Ascending aorta (tissue), 2 donors: ENCODE results near the gene KRTAP5-8. TPM values are rescaled to one million over a fixed set of nuclear protein-coding genes. Genes with fewer than 3 reads are reported as not detected.

Source experiments
- DNase-seq, 2 donors: peaks; one replicate each; pipeline ENCODE4 v3.0.0-alpha.2; 2019; ENCODE audit warnings: low spot score in 2 of 2
- H3K27ac ChIP-seq, 2 donors: fragments of 200-600 bp; sonication (generic); one replicate each; pipeline ENCODE4 v1.5.1; 2016 to 2017; ENCODE audit warnings: mild to moderate bottlenecking in 1 of 2
- H3K27me3 ChIP-seq: fragments of 200-600 bp; sonication (generic); one replicate; pipeline ENCODE4 v1.5.1; 2017
- H3K36me3 ChIP-seq, 2 donors: fragments of 200-600 bp; sonication (generic); one replicate each; pipeline ENCODE4 v1.5.1; 2016
- H3K4me1 ChIP-seq, 2 donors: fragments of 200-600 bp; sonication (generic); one replicate each; pipeline ENCODE4 v1.5.1; 2016 to 2017; ENCODE audit warnings: mild to moderate bottlenecking in 1 of 2
- H3K4me3 ChIP-seq, 2 donors: fragments of 200-600 bp; sonication (generic); one replicate each; pipeline ENCODE4 v1.5.1; 2016 to 2017; ENCODE audit warnings: mild to moderate bottlenecking in 1 of 2
- H3K9me3 ChIP-seq, 2 donors: fragments of 200-600 bp; sonication (generic); one replicate each; pipeline ENCODE4 v1.5.1; 2016
- intact Hi-C: fragments of 100-400 bp; cut with DNase I; formaldehyde crosslinking; loops from one replicate; pipeline ENCODE4 v1.15.1; 2023
- total RNA-seq: library from RNA; depleted of rRNA; stranded (reverse); fragments of >200 nt; gene quantifications from one replicate; pipeline ENCODE4 v1.1.0, GENCODE V29; 2016
- TF ChIP-seq, protein P1 (sequence below), 3 experiments: fragments of 200-600 bp in 2 of 3; fragments of 450-650 bp in 1 of 3; sonication (generic) in 2 of 3; IDR thresholded peaks; one replicate each; pipeline ENCODE4 v1.5.1; 2016 to 2019; ENCODE audit warnings: antibody characterized with exemption in 3 of 3, mild to moderate bottlenecking in 1 of 3, moderate library complexity in 1 of 3

KRTAP5-8 gene
- total RNA-seq, 1 donor from 2014 or later = not detected

DNA sequence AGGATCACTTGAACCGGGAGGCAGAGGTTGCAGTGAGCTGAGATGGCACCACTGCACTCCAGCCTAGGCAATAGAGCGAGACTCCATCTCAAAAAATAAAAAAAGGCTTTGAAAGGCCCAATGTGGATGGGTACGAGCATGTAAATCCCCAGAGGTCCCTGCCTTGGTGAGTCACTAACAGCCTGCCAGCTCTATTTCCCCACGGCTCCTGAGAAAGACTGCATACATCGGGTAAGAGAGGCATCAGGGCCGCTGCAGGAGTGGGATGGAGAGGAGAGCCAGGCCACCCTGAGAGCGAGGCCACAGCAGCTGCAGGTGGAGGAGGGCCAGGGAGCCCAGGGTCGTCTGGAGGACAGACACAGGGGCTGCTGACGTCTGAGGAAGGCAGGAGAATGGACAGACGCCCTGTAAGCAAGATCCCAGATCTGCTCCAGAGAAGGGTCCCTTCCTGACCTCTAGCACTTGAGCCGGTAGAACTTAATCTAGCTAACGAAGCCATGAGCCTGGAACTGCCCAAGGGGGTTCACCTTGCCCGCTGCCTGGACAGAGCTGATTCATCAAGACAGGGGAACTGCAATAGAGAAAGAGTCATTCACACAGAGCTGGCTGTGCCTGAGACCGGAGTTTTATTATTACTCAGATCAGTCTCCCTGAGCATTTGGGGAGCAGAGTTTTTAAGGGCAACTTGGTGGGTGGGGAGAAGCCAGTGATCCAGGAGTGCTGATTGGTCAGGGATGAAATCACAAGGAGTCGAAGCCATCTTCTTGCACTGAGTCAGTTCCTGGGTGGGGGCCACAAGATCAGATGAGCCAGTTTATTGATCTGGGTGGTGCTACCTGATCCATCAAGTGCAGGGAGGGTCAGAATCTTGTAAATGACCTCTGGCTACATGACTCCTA, 5.3 kb downstream of the KRTAP5-8 start:
- DNase-seq = no peak
- TF ChIP-seq, protein P1, sequence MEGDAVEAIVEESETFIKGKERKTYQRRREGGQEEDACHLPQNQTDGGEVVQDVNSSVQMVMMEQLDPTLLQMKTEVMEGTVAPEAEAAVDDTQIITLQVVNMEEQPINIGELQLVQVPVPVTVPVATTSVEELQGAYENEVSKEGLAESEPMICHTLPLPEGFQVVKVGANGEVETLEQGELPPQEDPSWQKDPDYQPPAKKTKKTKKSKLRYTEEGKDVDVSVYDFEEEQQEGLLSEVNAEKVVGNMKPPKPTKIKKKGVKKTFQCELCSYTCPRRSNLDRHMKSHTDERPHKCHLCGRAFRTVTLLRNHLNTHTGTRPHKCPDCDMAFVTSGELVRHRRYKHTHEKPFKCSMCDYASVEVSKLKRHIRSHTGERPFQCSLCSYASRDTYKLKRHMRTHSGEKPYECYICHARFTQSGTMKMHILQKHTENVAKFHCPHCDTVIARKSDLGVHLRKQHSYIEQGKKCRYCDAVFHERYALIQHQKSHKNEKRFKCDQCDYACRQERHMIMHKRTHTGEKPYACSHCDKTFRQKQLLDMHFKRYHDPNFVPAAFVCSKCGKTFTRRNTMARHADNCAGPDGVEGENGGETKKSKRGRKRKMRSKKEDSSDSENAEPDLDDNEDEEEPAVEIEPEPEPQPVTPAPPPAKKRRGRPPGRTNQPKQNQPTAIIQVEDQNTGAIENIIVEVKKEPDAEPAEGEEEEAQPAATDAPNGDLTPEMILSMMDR (IDR thresholded peaks at IDR 0.05) = no peak
- Histone ChIP-seq H3K4me1 (no peaks in the 10 kb centered on the region), H3K36me3 (no peaks in the 10 kb centered on the region), H3K9me3 (no peaks in the 10 kb centered on the region), H3K4me3 (no peak overlapping the region), H3K27me3 (no peaks in the 10 kb centered on the region), H3K27ac (no peak overlapping the region)
- intact Hi-C loops = no loop called here

DNA sequence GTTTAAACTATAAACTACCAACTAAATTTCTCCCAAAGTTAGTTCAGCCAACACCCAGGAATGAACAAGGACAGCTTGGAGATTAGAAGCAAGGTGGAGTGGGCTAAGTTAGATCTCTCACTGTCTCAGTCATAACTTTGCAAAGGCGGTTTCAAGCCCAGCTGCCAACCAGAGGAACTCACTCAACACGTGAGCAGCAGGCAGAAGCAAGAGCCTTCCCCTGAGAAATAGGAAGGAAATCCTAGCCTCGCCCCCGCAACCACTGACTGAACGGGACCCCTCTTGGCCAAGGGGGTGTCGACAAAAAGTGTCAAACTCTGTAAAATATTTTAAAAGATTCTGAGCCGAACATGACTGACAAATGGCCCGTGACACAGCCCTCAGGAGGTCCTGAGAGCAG, 6.0 kb downstream of the KRTAP5-8 start:
- H3K27me3 ChIP-seq = no peaks in the 10 kb centered on the region
- no peaks in the 10 kb centered on the region for H3K4me1 ChIP-seq
- H3K36me3 ChIP-seq = no peaks in the 10 kb centered on the region
- DNase-seq = no peak
- TF ChIP-seq, protein P1 (IDR thresholded peaks at IDR 0.05) = no peak
- intact Hi-C loops = no loop called here
- H3K27ac ChIP-seq = no peak overlapping the region
- no peaks in the 10 kb centered on the region for H3K9me3 ChIP-seq
- H3K4me3 ChIP-seq = no peak overlapping the region

DNA sequence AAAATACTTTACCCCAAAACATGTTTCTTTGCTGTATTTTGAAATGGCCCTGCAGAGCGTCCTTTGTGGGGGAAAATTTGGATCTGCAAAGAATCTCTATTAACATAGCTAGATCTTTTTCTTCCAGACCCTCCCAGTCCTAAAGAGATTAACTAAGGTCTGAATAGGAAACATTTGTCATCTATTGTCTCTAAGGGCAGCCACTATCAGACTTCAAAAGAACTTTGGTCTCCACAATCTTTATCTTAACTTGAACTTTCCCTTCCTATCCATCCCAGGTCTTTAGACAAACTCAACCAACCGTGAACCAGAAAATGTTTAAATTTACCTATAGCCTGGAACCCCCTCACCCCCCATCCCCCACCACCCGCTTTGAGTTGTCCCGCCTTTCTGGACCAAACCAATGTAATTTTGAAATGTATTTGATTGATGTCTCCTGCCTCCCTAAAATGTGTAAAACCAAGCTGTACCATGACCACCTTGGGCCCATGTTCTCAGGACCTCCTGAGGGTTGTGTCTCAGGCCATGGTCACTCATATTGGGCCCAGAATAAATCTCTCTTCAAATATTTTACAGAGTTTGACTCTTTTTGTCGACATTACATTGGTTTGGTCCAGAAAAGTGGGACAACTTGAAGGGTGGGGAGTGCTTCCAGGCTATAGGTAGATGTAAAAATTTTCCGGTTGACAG, 6.8 kb downstream of the KRTAP5-8 start:
- Histone ChIP-seq H3K27ac (no peak overlapping the region), H3K4me1 (no peaks in the 10 kb centered on the region), H3K27me3 (no peaks in the 10 kb centered on the region), H3K4me3 (no peak overlapping the region), H3K9me3 (no peaks in the 10 kb centered on the region), H3K36me3 (no peaks in the 10 kb centered on the region)
- intact Hi-C loops = no loop called here
- no peak for DNase-seq
- TF ChIP-seq, protein P1 (IDR thresholded peaks at IDR 0.05) = no peak

DNA sequence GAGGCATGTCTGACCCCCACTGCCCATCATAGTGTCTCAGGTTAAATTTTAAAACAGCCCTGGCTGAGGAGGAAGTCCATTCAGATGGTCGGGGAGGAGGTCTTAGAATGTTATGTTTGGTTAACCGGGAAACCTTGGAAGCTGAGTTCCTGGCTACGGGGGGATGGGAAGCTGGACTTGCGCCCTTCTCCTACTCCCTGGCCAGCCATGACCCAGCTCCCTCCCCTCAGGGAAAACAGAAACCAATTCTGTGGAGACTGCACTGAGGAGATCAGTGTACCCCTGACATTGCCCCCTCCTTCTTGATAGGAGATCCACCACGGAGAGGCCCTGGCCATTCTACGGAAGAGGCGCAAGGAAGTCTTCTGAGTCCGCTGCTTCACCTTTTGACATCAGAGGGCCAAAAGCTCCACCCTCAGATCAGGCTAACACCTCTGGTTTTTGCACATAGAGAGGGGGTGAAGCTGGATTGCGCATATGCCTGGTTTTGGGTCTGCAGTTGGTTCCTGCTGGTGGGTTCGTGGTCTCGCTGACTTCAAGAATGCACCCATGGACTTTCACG, 7.7 kb downstream of the KRTAP5-8 start:
- Histone ChIP-seq H3K4me3 (no peak overlapping the region), H3K27ac (no peak overlapping the region), H3K27me3 (no peaks in the 10 kb centered on the region), H3K4me1 (no peaks in the 10 kb centered on the region), H3K36me3 (no peaks in the 10 kb centered on the region), H3K9me3 (no peaks in the 10 kb centered on the region)
- intact Hi-C loops = no loop called here
- TF ChIP-seq, protein P1 (IDR thresholded peaks at IDR 0.05) = no peak
- DNase-seq = no peak

DNA sequence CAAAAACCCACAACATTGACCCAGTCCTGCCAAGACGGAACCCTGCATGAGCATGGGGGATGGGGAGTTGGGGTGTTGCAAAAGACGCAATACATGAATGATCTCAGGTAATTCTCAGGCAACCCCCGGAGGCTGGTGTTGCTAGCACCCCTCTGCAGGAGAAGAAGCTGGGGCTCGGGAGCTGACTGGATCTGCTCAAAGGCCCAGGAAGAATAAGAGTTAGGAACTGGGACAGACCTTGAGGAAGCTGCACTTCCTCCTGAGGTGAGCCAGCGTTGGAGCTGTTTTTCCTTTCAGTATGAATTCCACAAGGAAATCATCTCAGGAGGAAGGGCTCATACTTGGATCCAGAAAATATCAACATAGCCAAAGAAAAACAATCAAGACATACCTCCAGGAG, 10.3 kb downstream of the KRTAP5-8 start, which contains the start of gene KRTAP5-9:
Gene KRTAP5-9, plus strand, starts transcription at position 301 of the 400 bp plus-strand sequence. CDS start 238 bp downstream, outside the sequence.
- no peak for DNase-seq
- intact Hi-C loops = no loop called here

More for the DNA sequence above, 10.3 kb downstream of the KRTAP5-8 start, which contains the start of gene KRTAP5-9:
- TF ChIP-seq, protein P1 (IDR thresholded peaks at IDR 0.05) = no peak
- Histone ChIP-seq H3K27ac (no peak within 1 kb of the TSS), H3K36me3 (no peaks in the 10 kb centered on the region), H3K4me3 (no peak within 1 kb of the TSS), H3K9me3 (no peaks in the 10 kb centered on the region), H3K4me1 (no peaks in the 10 kb centered on the region), H3K27me3 (no peaks in the 10 kb centered on the region)
